GM21515 (cell line): Measurements from ENCODE around the gene TEAD2.
"Not testable (repeated sequence)": the region's sequence is repeated elsewhere in the genome, so short reads cannot be mapped to it uniquely, and the experiment has no call there.

Experiments
- ATAC-seq: cut with Tn5 transposase; IDR thresholded peaks from one replicate; pipeline ENCODE4 v1.9.1; 2021; ENCODE audit not compliant: unreplicated experiment

Gene TEAD2

DNA sequence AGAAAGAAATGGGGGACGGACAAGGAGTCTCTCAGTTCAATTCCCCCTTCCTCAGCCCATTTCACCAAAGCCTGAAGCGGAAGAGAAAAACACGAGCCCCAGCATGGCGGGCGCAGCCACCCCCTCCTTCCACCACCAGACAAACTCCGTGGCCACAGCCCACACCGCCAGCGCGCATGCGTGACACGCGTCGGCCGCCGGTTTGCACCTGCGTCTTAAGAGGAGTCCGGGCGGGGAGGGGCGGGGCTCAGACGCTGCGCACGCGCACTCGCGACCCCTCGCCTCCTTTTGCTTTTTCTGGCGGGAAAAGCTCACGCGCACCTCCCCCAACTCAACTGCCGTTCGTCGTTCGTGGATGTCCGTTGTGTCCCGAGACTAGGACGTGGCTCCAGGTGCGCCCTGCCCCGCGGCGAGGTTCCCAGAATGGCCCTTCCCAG, 25.7 kb upstream of the TEAD2 start, which contains the start of gene KASH5:
Gene KASH5 (plus strand): TSS at position 314 of the 437 bp plus-strand sequence. CDS start 2,635 bp downstream, outside the sequence.
- no peak for ATAC-seq

DNA sequence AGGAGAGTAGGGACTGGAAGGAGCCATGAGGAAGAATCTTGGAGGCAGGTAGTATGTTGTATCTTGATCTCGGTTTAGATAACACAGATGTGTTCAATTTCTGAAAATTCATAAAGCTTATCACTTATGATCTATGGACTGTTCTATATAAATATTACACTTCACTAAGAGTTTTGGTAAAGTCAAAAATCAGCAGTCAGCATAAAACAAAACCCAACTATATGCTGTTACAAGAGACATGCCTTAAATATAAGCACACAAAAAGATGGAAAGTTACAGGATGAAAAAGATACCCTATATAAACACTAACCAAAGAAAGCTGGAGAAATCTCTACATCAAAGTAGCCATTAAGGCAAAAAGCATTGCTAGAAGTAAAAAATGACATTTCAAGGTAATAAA, 21.4 kb upstream of the TEAD2 start:
- no peak for ATAC-seq

DNA sequence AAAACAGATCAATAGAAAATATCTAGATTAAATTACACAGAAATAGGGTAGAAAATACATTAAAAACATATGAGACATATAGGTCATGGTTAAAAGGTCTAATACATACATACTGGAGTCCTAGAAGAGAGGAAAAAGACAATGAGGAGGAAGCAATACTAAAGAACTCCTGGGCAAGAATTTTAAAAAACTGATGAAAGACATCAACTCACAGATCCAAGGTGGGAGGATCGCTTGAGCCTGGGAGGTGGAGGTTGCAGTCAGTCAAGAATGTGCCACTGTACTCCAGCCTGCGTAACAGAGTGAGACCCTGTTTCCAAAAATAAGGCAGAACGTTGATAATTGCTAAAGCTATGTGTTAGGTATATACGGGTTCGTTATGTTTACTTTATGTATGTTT, 20.4 kb upstream of the TEAD2 start:
- ATAC-seq: no peak

DNA sequence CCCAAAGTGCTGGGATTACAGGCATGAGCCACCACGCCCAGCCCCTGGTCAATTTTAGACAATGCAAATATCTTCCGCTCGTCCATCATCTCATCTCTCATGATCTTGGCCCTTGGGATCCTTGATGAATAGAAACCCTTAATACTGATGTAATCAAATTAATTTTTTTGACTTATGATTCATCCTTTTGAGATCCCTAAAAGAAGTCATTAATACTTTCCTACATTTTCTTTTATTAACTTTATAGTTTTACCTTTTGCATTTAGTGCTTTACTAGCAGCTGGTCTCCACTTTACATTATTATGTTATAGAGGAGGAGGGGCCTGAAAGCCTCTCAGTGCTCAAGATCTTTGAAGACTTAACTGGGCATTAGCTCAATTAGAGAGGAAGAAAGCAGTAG, 18.2 kb upstream of the TEAD2 start:
- no peak for ATAC-seq

DNA sequence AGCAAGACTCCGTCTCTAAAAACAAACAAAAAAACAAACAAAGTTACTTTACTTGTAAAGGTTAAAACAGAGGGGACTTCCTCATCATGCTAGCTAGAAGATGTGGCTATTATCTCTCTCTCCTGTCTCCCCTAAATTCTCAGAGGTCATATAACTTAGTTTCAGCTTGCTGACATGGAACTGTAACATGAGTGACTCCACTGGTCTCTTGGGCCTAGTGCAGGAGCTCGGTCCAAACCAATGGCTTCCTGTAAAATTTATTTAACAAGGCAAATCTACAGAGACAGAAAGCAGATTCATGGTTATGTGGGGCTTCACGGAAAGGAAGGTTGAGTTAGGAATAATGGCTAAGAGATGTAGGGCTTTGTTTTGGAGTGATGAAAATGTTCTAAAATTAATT, 16.3 kb upstream of the TEAD2 start:
- ATAC-seq: no peak

DNA sequence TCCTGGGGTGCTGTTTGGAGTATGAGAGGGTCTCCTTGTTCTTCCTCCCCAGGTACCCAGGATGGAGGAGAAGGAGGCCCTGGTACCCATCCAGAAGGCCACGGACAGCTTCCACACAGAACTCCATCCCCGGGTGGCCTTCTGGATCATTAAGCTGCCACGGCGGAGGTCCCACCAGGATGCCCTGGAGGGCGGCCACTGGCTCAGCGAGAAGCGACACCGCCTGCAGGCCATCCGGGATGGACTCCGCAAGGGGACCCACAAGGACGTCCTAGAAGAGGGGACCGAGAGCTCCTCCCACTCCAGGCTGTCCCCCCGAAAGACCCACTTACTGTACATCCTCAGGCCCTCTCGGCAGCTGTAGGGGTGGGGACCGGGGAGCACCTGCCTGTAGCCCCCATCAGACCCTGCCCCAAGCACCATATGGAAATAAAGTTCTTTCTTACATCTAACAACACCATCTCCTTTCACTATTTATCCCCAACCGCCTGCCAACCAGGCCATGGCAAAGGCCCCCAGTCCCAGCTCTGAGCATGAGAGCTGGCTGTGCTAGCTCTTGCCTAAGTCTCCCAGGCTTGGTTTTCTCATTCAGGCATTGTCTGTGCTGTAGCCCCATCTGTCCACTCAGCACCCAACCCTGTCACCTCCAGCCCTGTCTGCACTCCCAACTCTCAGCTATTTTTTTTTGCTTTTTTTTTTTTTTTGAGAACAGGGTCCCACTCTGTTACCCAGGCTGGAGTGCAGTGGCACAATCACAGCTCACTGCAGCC, 12.6 kb upstream of the TEAD2 start:
- no peak for ATAC-seq

DNA sequence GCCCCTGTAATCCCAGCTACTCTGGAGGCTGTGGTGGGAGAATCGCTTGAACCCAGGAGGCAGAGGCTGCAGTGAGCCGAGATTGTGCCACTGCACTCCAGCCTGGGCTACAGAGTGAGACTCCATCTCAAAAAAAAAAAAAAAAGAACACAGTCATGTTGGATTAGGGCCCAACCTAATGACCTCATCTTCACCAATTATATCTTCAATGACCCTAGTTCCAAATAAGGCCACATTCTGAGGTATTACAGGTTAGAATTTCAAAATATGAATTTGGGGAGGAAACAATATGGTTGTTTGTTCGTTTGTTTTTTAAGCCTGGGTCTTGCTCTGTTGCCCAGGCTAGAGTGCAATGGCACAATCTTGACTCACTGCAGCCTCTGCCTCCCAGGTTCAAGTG, 11.0 kb upstream of the TEAD2 start:
- ATAC-seq: not testable (repeated sequence)

DNA sequence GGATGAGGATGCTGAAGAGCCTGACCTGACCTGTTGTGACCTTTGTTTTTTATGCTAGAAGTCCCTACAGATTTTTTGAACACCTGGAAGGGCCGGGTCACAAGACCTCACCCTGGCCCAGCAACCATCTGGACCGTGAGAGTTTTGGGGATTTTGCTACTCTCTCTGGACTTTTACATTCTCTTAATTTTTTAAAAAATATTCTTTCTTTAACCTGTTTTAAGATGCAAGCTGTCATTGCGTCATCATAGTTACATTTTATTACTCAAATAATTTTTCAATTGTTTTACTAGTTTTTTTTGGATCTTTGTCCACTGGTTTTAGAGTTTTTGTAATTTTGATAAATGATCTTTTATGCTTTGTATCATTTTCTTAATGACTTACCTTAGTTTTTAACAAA, 9.0 kb upstream of the TEAD2 start:
- ATAC-seq: no peak

DNA sequence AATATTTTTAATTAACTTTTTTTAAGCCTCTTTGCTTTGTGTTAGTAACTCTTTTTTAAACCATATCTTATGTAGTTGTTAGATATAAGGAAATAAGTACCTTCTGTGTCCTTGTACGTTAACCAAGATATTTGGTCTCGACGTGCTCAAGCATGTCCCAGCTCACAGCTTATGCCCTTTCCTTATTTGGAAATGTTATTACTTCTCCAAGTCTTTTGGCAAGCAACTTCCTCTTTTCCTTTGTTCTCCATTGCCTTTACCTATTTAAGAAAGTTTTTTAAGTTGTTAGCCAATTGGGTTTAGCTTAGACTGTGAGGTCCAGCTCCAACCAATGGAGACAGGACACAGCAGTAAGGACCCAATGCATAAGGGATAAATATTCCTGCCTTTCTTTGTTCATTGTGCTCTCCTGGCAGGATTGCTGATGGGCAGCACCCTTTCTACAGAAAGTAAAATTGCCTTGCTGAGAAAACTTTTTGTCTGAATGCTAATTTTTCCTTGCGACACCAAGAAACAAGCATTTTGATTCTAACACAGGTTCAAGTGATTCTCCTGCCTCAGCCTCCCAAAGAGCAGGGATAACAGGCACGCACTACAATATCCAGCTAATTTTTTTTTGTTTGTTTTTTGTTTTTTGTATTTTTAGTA, 6.6 kb upstream of the TEAD2 start:
- no peak for ATAC-seq

DNA sequence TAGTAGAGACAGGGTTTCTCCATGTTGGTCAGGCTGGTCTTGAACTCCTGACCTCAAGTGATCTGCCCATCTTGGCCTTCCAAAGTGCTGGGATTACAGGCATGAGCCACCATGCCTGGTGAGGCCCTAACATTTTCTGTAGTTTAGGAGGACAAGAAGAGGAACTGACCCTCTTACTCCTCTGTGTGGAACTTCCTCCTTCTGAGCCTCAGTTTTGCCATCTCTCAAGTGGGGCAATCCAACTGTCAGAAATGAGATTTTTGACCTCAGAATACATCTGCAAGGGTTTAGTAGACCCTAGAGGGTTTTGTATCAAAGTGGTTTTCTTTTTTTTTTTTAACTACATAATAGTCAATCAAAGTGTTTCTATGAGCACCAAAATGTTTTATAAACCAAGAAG, 3.9 kb upstream of the TEAD2 start:
- no peak for ATAC-seq

DNA sequence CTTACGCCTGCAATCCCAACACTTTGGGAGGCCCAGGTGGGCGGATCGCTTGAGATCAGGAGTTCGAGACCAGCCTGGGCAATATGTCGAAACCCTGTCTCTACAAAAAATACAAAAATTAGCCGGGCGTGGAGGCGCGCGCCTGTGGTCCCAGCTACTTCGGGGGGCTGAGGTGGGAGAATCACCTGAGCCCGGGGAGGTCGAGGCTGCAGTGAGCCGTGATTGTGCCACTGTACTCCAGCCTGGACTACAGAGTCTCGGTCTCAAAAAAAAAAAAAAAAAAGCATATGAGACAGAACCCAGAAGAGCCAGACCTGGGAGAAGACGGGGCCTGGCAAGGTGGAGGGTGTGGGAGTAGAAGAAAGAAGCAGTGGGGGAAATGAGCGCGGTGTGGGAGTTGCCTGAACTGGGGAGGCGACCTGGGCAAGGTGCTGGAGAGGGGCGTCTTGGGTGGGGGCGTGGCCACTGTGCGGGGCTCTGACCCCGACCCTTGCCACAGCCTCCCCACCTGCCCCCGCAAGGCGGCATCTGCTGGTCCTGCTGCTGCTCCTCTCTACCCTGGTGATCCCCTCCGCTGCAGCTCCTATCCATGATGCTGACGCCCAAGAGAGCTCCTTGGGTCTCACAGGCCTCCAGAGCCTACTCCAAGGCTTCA, 2.0 kb upstream of the TEAD2 start:
- no peak for ATAC-seq

DNA sequence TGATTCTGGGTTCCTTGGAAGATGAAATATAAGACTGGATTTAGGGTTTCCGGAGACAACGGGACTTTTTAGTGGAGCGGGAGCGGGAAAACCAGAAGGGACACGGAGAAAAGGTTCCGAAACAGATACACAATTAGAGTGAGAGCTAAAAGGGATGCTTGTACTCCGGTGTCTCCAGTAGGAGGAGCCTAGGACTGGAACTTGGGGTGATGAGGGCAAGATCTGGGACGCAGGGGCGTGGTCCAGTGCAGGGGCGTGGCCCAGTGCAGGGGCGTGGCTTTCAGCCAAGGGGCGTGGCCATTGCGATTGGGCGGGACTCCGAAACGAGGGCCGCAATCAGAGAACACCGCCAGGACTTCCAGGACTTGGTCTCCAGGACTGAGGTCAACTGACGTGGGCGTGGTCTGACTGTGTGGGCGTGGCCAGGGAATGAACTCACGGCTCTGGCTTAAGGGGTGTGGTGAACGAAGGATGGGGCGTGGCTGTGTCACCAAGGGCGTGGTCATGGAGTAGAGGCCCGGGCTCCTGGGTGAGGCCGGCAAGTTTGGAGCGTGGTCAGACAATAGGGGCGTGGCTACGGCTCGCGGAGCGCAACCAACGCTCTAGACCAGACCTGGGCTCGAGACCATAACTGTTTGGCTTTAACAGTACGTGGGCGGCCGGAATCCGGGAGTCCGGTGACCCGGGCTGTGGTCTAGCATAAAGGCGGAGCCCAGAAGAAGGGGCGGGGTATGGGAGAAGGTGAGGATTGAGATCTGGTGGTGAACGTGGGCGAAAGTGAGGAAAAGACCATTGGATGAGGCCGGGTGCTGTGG, 1.3 kb upstream of the TEAD2 start, which contains the start of gene DKKL1:
Gene DKKL1 (plus strand): TSS at position 610 of the 815 bp plus-strand sequence. CDS start 122 bp downstream, at position 732.
- no peak for ATAC-seq

DNA sequence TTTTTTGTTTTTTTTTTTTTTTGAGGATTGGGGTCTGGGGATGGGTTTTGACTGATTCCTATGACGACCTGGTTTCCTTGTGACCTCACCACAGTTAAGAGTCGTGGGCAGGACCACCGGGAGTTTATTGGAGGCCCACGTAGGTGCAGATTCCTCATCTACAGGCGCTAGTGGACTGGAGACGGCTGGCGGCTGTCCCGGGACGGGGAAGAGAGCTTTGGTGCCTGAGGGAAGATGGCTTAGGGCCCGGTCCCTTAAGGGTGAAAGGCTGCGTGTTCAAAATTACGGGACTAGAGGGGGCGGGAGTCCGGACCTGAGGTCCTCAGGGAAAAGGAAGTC, 682 bp upstream of the TEAD2 start:
- no peak for ATAC-seq

DNA sequence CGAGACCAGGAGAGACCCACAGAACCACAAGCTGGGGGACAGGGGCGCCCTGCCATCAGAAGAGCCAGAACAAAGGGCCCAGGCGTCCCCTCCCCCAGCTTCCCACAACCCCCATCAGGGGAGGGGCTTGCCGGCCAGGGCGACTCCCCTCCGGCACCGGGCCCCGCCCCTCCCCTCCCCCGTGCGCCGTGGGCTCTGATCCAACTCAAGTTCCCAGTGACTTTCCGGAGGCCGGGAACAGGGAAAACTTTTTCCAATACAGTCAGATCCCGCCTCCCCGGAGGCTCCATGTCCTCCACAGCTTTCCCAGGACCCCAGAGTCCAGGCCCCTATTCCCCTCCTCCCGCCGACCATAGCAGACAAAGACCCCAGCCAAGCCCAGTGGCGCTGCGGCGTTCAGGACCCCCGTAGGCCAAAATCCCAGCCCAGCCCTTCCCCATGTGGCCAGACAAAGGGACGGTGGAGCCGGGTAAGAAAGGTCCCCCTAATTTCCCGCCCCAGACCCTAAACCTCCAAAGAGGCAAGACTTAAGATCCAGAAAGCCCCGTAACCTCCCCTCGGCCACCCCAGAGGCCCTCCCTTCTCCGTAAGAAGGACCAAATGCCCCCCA, 673 bp downstream of the TEAD2 start:
- no peak for ATAC-seq

DNA sequence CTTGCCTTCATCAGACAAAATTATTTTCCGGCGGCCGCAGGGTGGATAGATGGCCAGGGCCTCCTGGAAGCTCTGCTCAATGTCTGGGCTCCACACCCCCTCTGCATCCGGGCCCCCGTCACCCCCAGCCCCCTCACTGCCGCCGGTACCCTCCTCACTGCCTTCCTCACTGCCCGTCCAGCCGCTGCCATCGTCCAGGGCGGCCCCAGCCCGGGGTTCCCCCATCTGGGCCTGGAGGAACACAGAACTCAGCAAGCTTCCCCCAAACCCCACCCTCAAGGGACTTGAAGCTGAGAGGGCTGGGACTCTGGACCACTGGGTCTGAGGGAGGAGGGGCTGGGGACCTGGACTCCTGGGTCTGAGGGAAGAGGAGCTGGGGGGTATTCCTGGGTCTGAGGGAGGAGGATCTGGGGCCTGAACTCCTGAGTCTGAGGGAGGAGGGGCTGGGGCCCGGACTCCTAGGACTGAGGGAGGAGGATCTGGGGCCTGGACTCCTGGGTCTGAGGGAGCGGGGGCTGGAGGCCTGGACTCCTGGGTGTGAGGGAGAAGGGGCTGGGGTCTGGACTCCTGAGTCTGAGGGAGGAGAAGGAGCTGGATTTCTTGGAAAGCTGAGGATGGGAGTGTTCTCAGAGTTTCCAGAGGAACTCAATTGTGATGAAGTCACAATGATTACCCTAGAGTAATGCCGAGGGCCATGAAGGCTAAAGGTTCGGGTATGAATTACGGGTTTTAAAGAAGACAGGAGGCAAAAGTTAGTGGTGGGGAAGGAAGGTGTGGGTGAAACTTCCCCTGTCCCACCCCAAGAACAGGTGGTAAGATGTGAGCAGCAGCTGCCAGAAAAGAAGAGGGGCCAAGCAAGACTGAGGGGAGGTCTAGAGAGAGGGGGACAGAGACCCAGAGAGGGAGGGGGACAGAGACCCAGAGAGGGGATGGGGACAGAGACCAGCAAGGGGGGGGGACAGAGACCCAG, 2.1 kb downstream of the TEAD2 start:
- no peak for ATAC-seq

DNA sequence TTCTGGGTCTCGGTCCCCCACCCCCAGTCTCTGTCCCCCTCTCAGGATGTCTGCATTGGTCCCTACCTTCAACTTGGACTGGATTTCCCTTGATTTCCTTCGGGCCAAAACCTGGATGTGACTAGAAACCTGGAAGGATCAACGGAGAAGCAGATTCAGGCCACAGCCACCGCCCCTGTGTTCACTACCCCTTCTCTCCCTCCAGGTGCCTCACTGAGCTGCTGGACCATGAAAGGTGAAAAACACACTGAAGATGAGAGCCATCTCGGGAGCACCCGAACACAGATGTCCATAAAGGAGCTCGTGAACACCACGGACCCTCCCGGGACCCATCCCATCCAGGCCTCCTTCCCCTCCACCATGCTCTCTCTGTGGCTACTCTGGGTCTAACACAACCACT, 5.0 kb downstream of the TEAD2 start:
- no peak for ATAC-seq

DNA sequence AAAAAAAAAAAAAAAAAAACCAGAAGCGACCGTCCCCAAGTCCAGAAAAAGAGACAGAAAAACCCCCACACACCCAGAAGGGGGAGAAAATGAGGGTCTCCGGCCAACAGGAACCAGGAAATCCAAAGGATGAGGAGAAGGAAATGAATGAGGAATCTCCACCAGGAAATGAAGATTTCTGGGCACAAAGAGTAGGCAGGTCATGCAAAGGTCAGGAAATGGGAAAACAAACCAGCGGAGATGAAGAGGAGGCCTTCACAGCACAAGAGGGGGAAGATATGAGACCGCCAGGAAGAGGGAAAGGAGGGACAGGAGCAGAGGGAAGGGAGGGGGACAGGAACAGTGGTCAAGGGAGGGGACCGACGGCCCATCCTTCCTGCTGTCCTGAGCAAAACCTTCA, 5.8 kb downstream of the TEAD2 start:
- ATAC-seq: no peak

DNA sequence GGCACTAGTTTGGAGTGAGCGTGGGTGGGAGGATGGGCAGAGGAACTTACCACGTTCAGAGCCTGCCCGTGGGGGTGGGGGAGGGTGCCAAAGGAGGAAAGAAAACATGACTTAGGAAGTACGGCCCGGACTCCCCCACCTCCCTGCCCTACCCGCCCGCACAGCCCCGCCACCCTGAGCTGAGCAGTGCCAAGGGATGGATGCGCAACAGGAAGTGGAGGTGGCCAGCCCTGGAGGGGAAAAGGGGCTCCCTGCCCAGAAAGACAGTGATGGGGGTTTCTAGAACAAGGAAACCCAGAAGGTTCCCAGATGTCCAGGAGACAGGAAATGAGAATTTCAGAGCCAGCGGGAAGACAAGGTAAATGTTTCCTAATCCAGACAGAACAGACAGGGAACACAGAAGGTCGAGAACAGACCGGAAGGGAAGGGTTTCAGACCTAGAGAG, 6.3 kb downstream of the TEAD2 start:
- ATAC-seq: no peak

DNA sequence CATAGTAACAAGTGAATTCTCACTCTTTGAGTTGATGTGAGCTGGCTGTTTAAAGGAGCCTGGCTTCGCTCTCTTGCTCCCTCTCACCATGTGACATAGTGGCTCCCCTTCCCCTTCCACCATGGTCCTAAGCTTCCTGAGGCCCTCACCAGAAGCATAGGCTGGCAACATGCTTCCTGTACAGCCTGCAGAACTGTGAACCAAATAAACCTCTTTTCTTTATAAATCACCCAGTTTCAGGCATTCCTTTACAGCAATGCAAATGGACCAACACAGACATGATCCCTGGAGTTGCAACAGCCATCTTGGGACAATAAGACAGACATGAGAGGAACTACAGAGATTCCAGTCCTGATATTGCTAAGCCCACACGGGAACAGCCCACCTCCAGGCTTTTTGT, 12.6 kb downstream of the TEAD2 start:
- no peak for ATAC-seq
